H1 (cell line): Measurements from ENCODE around the gene NECTIN3.

ENCODE experiments used
- BACH1 ChIP-seq: IDR thresholded peaks from 2 replicates; pipeline ENCODE4 v1.6.1; 2012; ENCODE audit warnings: low read length, improper control_type of control experiment
- CHD2 ChIP-seq: IDR thresholded peaks from 2 replicates; pipeline ENCODE4 v1.6.1; 2012; ENCODE audit warnings: low read length, improper control_type of control experiment
- CTCF ChIP-seq, 3 experiments: IDR thresholded peaks; 1 replicate in 2 of 3; 2 replicates in 1 of 3; pipeline versions ENCODE4 v1.5.1 to v1.6.1; 2011; ENCODE audit warnings: low read length in 3 of 3, mild to moderate bottlenecking in 3 of 3, inconsistent platforms in 2 of 3, low read depth in 1 of 3, moderate library complexity in 1 of 3; ENCODE audit not compliant: insufficient read depth in 1 of 3; ENCODE audit errors: control extremely low read depth in 1 of 3
- EP300 ChIP-seq, 2 experiments: IDR thresholded peaks; 1 replicate in 1 of 2; 2 replicates in 1 of 2; pipeline ENCODE4 v1.6.1; 2011 to 2012; ENCODE audit warnings: low read depth in 2 of 2, low read length in 2 of 2, mild to moderate bottlenecking in 2 of 2, borderline replicate concordance in 1 of 2, inconsistent platforms in 1 of 2, moderate library complexity in 1 of 2
- MAFK ChIP-seq: IDR thresholded peaks from 2 replicates; pipeline ENCODE4 v1.6.1; 2012; ENCODE audit warnings: low read depth, mild to moderate bottlenecking, improper control_type of control experiment, low read length
- YY1 ChIP-seq: IDR thresholded peaks from 2 replicates; pipeline ENCODE4 v1.6.1; 2011; ENCODE audit warnings: low read depth, mild to moderate bottlenecking, low read length

- TF ChIP-seq CTCF (IDR thresholded peaks at IDR 0.05; ENCODE audit: control extremely low read depth in 1 of 3, insufficient read depth in 1 of 3, low read depth in 1 of 3, low read length in 3 of 3), result no peak
- TF ChIP-seq BACH1, result no peak
- TF ChIP-seq MAFK, result no peak
- no peak for TF ChIP-seq EP300 (IDR thresholded peaks at IDR 0.05; ENCODE audit: borderline replicate concordance in 1 of 2, low read depth in 2 of 2, low read length in 2 of 2)
- no peak for TF ChIP-seq CHD2
- no peak for TF ChIP-seq YY1
Observed at GRCh38 chr3:111130827-111131226, 59.2 kb downstream of the NECTIN3 start.
